H9 (cell line): Measurements from ENCODE around the gene CDH4. TPM values are rescaled to one million over a fixed set of nuclear protein-coding genes. Genes with fewer than 3 reads are reported as not detected.

ENCODE experiments used
- DNase-seq: peaks from one replicate; pipeline ENCODE4 v3.0.0-alpha.2; 2017
- H2AFZ ChIP-seq: one replicate; pipeline ENCODE4 v1.6.1; 2013; ENCODE audit warnings: mild to moderate bottlenecking, low read length, control low read depth, moderate library complexity
- H2AK5ac ChIP-seq: 2 replicates; pipeline ENCODE4 v1.6.1; 2013; ENCODE audit warnings: low read length, control low read depth, mixed read lengths; ENCODE audit not compliant: insufficient read length
- H2BK120ac ChIP-seq: one replicate; pipeline ENCODE4 v1.6.1; 2013; ENCODE audit warnings: low read depth, mild to moderate bottlenecking, low read length, control low read depth, inconsistent platforms; ENCODE audit not compliant: poor library complexity, severe bottlenecking
- H2BK12ac ChIP-seq: 2 replicates; pipeline ENCODE4 v1.6.1; 2013; ENCODE audit warnings: low read length, control low read depth, mixed read lengths, low read depth; ENCODE audit not compliant: insufficient read length
- H2BK15ac ChIP-seq: 2 replicates; pipeline ENCODE4 v1.6.1; 2013; ENCODE audit warnings: low read depth, low read length, control low read depth
- H2BK20ac ChIP-seq: one replicate; pipeline ENCODE4 v1.6.1; 2013; ENCODE audit warnings: low read depth, mild to moderate bottlenecking, low read length, control low read depth, inconsistent platforms; ENCODE audit not compliant: poor library complexity, severe bottlenecking
- H2BK5ac ChIP-seq: 2 replicates; pipeline ENCODE4 v1.6.1; 2013; ENCODE audit warnings: low read length, control low read depth, mixed read lengths; ENCODE audit not compliant: insufficient read length
- H3K14ac ChIP-seq: 2 replicates; pipeline ENCODE4 v1.6.1; 2013; ENCODE audit warnings: low read length, control low read depth; ENCODE audit not compliant: insufficient read depth
- H3K18ac ChIP-seq: 2 replicates; pipeline ENCODE4 v1.6.1; 2013; ENCODE audit warnings: low read depth, mild to moderate bottlenecking, mixed read lengths, low read length, control low read depth; ENCODE audit not compliant: insufficient read length
- H3K23ac ChIP-seq: 2 replicates; pipeline ENCODE4 v1.6.1; 2013; ENCODE audit warnings: low read length, control low read depth, mixed read lengths, low read depth; ENCODE audit not compliant: insufficient read length
- H3K23me2 ChIP-seq: 2 replicates; pipeline ENCODE4 v1.6.1; 2013; ENCODE audit warnings: low read depth, mild to moderate bottlenecking, mixed read lengths, low read length, control low read depth; ENCODE audit not compliant: insufficient read length, poor library complexity, severe bottlenecking
- H3K27ac ChIP-seq: 2 replicates; pipeline ENCODE4 v1.5.1; 2013; ENCODE audit warnings: low read length, control low read depth, mixed read lengths, low read depth; ENCODE audit not compliant: insufficient read length
- H3K27me3 ChIP-seq: 2 replicates; pipeline ENCODE4 v1.6.1; 2013; ENCODE audit warnings: low read length, control low read depth, inconsistent platforms; ENCODE audit not compliant: insufficient read depth
- H3K4ac ChIP-seq: 2 replicates; pipeline ENCODE4 v1.6.1; 2013; ENCODE audit warnings: low read depth, mild to moderate bottlenecking, control low read depth, inconsistent platforms, low read length, moderate library complexity
- H3K4me1 ChIP-seq: 2 replicates; pipeline ENCODE4 v1.6.1; 2013; ENCODE audit warnings: low read length, control low read depth, inconsistent platforms; ENCODE audit not compliant: insufficient read depth
- H3K4me2 ChIP-seq: 2 replicates; pipeline ENCODE4 v1.6.1; 2013; ENCODE audit warnings: low read length, control low read depth, mixed read lengths; ENCODE audit not compliant: insufficient read length, insufficient read depth
- H3K56ac ChIP-seq: 2 replicates; pipeline ENCODE4 v1.6.1; 2013; ENCODE audit warnings: low read depth, mild to moderate bottlenecking, mixed read lengths, low read length, control low read depth; ENCODE audit not compliant: insufficient read length
- H3K79me1 ChIP-seq: 2 replicates; pipeline ENCODE4 v1.6.1; 2013; ENCODE audit warnings: low read depth, mild to moderate bottlenecking, moderate library complexity, low read length, control low read depth, inconsistent platforms; ENCODE audit not compliant: insufficient read depth, poor library complexity, severe bottlenecking
- H3K79me2 ChIP-seq: 2 replicates; pipeline ENCODE4 v1.6.1; 2013; ENCODE audit warnings: low read length, control low read depth, inconsistent platforms; ENCODE audit not compliant: insufficient read depth
- H3K9ac ChIP-seq: 2 replicates; pipeline ENCODE4 v1.6.1; 2013; ENCODE audit warnings: low read length, control low read depth, mixed read lengths; ENCODE audit not compliant: insufficient read length; ENCODE audit errors: extremely low read depth
- H3K9me3 ChIP-seq: one replicate; pipeline ENCODE4 v1.6.1; 2013; ENCODE audit warnings: low read depth, low read length, inconsistent platforms; ENCODE audit not compliant: control insufficient read depth
- H3T11ph ChIP-seq: one replicate; pipeline ENCODE4 v1.6.1; 2013; ENCODE audit warnings: mild to moderate bottlenecking, low read length, control low read depth, inconsistent platforms
- H4K20me1 ChIP-seq: one replicate; pipeline ENCODE4 v1.6.1; 2013; ENCODE audit not compliant: control insufficient read depth, insufficient read length, insufficient read depth
- H4K5ac ChIP-seq: 2 replicates; pipeline ENCODE4 v1.6.1; 2013; ENCODE audit warnings: low read depth, mild to moderate bottlenecking, mixed read lengths, low read length, control low read depth; ENCODE audit not compliant: insufficient read length
- H4K8ac ChIP-seq: replicated peaks from 2 replicates; pipeline ENCODE4 v1.6.1; 2013; ENCODE audit warnings: low read length, control low read depth, mixed read lengths, low read depth; ENCODE audit not compliant: insufficient read length
- H4K91ac ChIP-seq: 2 replicates; pipeline ENCODE4 v1.6.1; 2013; ENCODE audit warnings: low read depth, mild to moderate bottlenecking, moderate library complexity, mixed read lengths, low read length, control low read depth; ENCODE audit not compliant: insufficient read length
- H3K27ac Mint-ChIP-seq, 3 experiments: 2 replicates in 2 of 3; 3 replicates in 1 of 3; pipeline ENCODE4 v1.8.0; 2020 to 2021; ENCODE audit warnings: mixed read lengths in 3 of 3, mild to moderate bottlenecking in 1 of 3, moderate library complexity in 1 of 3
- H3K27me3 Mint-ChIP-seq: 2 replicates; pipeline ENCODE4 v1.8.0; 2021; ENCODE audit warnings: low read depth, mild to moderate bottlenecking, moderate library complexity, mixed read lengths
- H3K36me3 Mint-ChIP-seq, 3 experiments: 2 replicates in 2 of 3; 3 replicates in 1 of 3; pipeline ENCODE4 v1.8.0; 2020 to 2021; ENCODE audit warnings: low read depth in 3 of 3, mixed read lengths in 3 of 3; ENCODE audit not compliant: insufficient read depth in 1 of 3
- H3K4me1 Mint-ChIP-seq, 2 experiments: 2 replicates each; pipeline ENCODE4 v1.8.0; 2020; ENCODE audit warnings: mixed read lengths in 2 of 2
- H3K4me3 Mint-ChIP-seq, 2 experiments: 2 replicates in 1 of 2; 3 replicates in 1 of 2; pipeline ENCODE4 v1.8.0; 2020 to 2021; ENCODE audit warnings: mild to moderate bottlenecking in 2 of 2, mixed read lengths in 2 of 2, moderate library complexity in 1 of 2
- H3K9me3 Mint-ChIP-seq, 2 experiments: 2 replicates in 1 of 2; 3 replicates in 1 of 2; pipeline ENCODE4 v1.8.0; 2020; ENCODE audit warnings: mild to moderate bottlenecking in 2 of 2, mixed read lengths in 2 of 2, moderate library complexity in 1 of 2
- CTCF ChIP-seq: fragments of 200-600 bp; sonication (generic); conservative IDR thresholded peaks from 3 replicates; pipeline ENCODE4 v1.8.0; 2021; ENCODE audit warnings: antibody characterized with exemption, mild to moderate bottlenecking
- WGBS: extraction: QIAGEN DNeasy Blood & Tissue Kit; methylation state at CpG from one replicate; pipeline ENCODE4 v1.1.7; 2013; ENCODE audit warnings: missing lambda C conversion rate, low lambda C conversion rate, mixed read lengths; ENCODE audit not compliant: insufficient read length; ENCODE audit errors: extremely low coverage; 5-methylcytosine and 5-hydroxymethylcytosine counted together
- total RNA-seq: library from RNA; stranded (reverse); gene quantifications from 2 replicates; pipeline ENCODE4 v1.2.1, GENCODE V29; 2021

Gene CDH4
- total RNA-seq, 1 experiment from 2014 or later, result 3.0 TPM

DNA sequence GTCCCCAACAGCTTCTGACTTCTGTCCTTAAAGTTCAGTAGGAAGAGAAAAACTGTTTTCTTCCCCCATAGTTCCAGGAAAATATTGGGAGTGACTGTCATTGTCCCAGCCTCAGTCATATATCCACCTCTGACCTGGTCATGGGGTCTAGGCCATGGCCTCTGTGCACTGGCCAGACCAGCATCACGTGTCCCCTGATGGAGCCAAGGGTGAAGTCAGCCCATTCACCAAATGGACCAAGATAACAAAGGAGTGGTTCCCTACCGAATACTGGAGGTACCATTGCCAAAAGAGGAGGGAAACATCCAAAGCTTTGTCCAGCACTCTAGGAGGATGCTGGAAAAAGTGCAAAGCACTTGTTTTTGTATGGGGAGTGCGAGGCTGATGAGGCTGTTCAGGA is 418.2 kb downstream of the CDH4 start:
- no peak overlapping the region for H2BK12ac ChIP-seq
- H2BK20ac ChIP-seq, result no peak overlapping the region
- H2AFZ ChIP-seq, result no peak overlapping the region
- no peak overlapping the region for H3K18ac ChIP-seq
- H2AK5ac ChIP-seq, result no peak overlapping the region
- H4K5ac ChIP-seq, result no peak overlapping the region
- H4K91ac ChIP-seq, result no peak overlapping the region
- H3K4me2 ChIP-seq, result no peak overlapping the region
- H3K4me1 Mint-ChIP-seq, result no peaks in the 10 kb centered on the region
- H3K4ac ChIP-seq, result no peak overlapping the region
- H3K23me2 ChIP-seq, result no peaks in the 10 kb centered on the region
- no peak overlapping the region for H3K23ac ChIP-seq
- no peaks in the 10 kb centered on the region for H3K79me2 ChIP-seq
- peaks cover 2% of the 10 kb centered on the region; the same call in 1 of the 2 replicates for H3K27me3 ChIP-seq
- no CpG with 5 or more reads among the region's 3 CpGs for WGBS
- no peaks in the 10 kb centered on the region for H3K9me3 ChIP-seq
- no peaks in the 10 kb centered on the region for H3K4me1 ChIP-seq
- H3K56ac ChIP-seq, result no peak overlapping the region
- peaks cover 3 to 6% of the 10 kb centered on the region in 2 experiments; a peak in 4 of 5 replicates for H3K9me3 Mint-ChIP-seq
- H2BK120ac ChIP-seq, result no peak overlapping the region
- H3K27me3 Mint-ChIP-seq, result peaks cover 76% of the 10 kb centered on the region
- TF ChIP-seq CTCF, result no peak
- no peak overlapping the region for H3T11ph ChIP-seq
- H4K20me1 ChIP-seq, result no peaks in the 10 kb centered on the region
- no peak for DNase-seq
- no peak overlapping the region for H2BK15ac ChIP-seq
- no peak overlapping the region for H3K14ac ChIP-seq
- no peak overlapping the region for H3K4me3 Mint-ChIP-seq
- no peaks in the 10 kb centered on the region for H3K79me1 ChIP-seq
- H3K9ac ChIP-seq, result no peak overlapping the region
- no peak overlapping the region for H3K27ac Mint-ChIP-seq
- H3K36me3 Mint-ChIP-seq, result peaks cover 0 to 2% (median 0%) of the 10 kb centered on the region in 3 experiments; a peak in 3 of 7 replicates
- no peak overlapping the region for H2BK5ac ChIP-seq
- H3K27ac ChIP-seq, result no peak overlapping the region
- H4K8ac ChIP-seq, result no peak overlapping the region
